Cardiac septum (tissue), 1 donor: Measurements from ENCODE around the gene NIPSNAP2. TPM values are rescaled to one million over a fixed set of nuclear protein-coding genes. Genes with fewer than 3 reads are reported as not detected.
A peak's percentile ranks its signal among the peaks of the same experiment; 100 is the strongest.
"Not testable (repeated sequence)": the region's sequence is repeated elsewhere in the genome, so short reads cannot be mapped to it uniquely, and the experiment has no call there.

Experiments
- DNase-seq: peaks from one replicate; pipeline ENCODE4 v3.0.0-alpha.2; 2020; ENCODE audit warnings: low spot score
- intact Hi-C: fragments of 100-400 bp; cut with DNase I; formaldehyde crosslinking; loops from one replicate; pipeline ENCODE4 v1.14.0; 2022
- total RNA-seq: library from RNA; stranded (reverse); fragmentation: NEBNext Ultra II Directional; extraction: Animal tissue kit (Norgen Biotek cat#: 25700); gene quantifications from one replicate; pipeline ENCODE4 v1.2.1, GENCODE V29; 2021
- donor health status: DM: no; HTN: no; CAD: no.

NIPSNAP2 gene
- total RNA-seq, 1 donor from 2014 or later: 251 TPM

DNA sequence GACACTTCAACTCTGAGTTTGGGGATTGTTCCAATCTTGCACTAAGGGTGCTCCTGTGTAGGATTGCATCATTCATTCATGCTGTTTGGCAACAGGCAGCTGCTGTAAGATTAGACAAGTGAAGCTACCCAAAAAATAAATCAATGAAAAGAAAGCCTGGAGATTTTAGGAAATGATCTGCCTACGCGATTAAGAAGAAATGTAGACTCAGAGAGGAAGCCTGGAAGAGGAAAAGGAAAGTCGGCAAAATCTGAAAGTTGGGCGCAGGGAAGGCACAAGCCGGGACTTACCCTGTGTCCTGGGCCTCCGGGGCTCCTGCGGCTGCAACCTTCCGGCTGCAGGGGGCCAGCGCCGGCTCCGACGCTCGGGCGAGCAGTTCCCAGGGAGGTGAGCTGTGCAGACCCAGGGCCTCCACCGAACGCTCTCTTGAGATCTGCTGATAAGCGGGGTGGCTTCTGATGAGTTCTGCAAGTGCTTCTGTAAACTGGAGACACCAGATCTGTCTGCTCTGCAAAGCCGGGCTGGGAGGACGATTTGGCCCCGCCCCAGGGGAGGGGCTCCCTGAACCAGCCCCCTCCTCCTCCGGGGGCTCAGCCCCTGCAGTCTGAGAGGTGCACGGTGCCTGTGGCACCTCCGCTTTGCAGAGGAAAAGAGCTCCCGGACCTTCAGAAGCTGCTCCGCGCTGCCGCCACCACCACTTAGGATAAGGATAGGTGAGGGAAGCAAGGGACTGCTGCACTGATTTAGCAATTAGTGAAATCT is 69.5 kb downstream of the NIPSNAP2 start:
- intact Hi-C loops: no loop called here
- peak; percentile 82 for DNase-seq

DNA sequence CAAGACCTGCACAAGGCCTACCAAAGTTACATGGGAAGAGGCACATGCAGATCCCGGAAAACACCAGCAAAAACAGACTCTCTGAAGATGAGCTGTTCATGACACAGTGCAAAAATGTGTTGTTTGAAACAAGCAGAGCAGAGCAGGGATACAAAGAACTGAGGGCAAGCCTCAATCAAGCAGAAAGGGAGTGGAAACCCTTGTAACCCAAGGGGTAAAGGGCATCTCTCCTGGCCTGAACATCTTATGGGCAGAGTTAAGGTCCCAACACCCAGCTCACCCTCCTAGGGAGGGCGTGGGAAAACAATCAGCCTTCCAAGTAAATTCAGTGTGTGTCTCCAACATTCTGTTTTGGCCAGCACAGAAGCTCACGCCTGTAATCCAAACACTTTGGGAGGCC is 76.3 kb downstream of the NIPSNAP2 start:
- intact Hi-C loops: no loop called here
- DNase-seq: peak; percentile 41

DNA sequence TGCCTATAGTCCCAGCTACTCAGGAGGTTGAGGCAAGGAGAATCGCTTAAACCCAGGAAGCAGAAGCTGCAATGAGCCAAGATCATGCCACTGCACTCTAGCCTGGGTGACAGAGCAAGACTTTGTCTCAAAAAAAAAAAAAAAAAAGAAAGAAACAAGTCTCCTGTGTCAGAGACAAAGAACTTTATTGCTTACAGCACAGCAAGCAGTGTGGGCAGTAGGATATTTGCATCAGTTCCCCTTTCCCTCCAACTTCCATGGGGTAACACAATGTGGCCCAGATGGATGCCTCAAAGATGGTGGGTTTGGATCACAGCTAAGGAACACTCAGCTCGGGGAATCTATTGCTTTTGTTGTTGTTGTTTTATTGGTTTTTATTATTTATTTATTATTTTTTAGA is 81.4 kb downstream of the NIPSNAP2 start:
- intact Hi-C loops, DNase-seq: not testable (repeated sequence)

DNA sequence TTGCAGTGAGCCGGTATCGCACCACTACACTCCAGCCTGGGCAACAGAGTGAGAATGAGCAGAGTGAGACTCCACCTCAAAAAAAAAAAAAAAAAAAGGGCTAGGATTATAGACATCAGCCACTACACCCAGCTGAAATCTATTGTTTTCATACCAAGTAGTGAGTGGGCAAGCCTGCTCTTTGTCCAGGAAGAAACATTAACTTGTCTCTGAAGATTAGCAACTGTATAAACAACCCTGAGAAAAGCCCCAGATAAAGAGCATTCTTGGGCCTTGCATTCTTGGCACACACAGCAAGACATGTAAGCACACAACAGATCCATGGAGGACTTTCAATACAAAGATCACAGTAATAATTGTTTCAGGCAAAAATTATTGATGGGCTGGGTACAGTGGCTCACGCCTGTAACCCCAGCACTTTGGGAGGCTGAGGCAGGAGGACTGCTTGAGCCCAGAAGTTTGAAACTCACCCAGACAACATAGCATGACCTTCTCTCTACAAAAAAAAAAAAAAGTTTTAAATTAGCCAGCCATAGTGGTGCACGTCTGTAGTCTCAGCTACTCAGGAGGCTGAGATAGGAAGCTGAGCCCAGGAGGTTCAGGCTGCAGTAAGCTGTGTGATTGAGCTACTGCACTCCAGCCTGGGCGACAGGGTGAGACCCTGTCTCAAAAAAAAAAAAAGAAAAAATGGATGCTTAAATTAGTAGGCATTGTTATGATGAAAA is 82.5 kb downstream of the NIPSNAP2 start:
- no peak for DNase-seq
- intact Hi-C loops: no loop called here

DNA sequence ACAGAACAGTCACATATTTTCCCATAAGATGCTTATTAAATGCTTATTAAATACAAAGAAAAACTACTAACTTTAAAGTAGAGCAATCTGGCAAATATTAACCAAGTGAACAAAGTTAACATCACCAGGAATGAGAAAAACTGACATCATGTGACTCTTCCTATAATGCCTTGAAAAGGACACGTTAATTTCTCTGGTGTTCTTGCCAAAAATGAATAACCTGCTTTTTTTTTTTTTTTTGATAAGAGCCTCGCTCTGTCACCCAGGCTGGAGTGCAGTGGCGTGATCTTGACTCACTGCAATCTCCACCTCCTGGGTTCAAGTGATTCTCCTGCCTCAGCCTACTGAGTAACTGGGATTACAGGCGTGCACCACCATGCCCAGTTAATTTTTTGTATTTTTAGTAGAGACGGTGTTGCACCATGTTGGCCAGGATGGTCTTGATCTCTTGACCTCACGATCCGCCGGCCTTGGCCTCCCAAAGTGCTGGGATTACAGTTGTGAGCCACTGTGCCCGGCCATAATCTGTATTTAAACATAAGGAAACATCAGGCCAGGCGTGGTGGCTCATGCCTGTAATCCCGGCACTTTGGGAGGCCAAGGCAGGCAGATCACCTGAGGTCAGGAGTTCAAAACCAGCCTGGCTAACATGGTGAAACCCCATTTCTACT is 83.2 kb downstream of the NIPSNAP2 start:
- DNase-seq, intact Hi-C loops: not testable (repeated sequence)

DNA sequence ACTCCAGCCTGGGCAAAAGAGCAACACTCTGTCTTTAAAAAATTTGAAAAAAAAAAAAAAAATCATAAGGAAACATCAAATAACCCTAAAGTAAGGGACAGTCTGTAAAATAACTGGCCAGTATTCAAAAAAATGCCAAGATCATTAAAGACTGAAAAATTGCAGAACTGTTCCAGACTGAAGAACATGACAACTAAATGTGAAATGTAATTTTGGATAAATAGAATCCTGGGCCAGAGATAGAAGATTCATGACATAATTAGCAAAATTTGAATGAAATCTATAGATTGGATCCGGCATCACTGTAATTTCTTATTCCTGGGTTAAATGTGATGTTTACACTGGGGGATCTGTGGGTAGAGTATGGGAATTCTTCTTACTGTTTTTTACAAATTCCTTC is 83.9 kb downstream of the NIPSNAP2 start:
- intact Hi-C loops: no loop called here
- no peak for DNase-seq

DNA sequence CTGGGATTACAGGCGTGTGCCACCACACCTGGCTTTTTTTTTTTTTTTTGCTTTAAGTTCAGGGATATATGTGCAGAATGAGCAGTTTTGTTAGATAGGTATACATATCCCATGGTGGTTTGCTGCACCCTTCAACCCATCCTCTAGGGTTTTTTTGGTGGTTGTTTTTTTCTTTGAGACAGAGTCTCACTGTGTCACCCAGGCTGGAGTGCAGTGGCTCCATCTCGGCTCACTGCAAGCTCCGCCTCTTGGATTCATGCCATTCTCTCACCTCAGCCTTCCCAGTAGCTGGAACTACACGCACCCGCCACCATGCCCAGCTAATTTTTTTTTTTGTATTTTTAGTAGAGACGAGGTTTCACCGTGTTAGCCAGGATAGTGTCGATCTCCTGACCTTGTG is 84.4 kb downstream of the NIPSNAP2 start:
- intact Hi-C loops, DNase-seq: not testable (repeated sequence)

Other genes starting within 250 kb of the NIPSNAP2 start
- not detected for gene SEPTIN14, start 101.8 kb upstream of the NIPSNAP2 start, total RNA-seq
- gene ZNF713, start 77.1 kb upstream of the NIPSNAP2 start, total RNA-seq: 2.5 TPM
- gene MRPS17, start 12.7 kb upstream of the NIPSNAP2 start, total RNA-seq: 13.4 TPM
- gene PSPH, start 86.9 kb downstream of the NIPSNAP2 start, total RNA-seq: 9.7 TPM
- gene CCT6A, start 87.2 kb downstream of the NIPSNAP2 start, total RNA-seq: 74.0 TPM
- 32.3 TPM for gene SUMF2, start 99.7 kb downstream of the NIPSNAP2 start, total RNA-seq
- 15.3 TPM for gene PHKG1, start 128.4 kb downstream of the NIPSNAP2 start, total RNA-seq
- 394 TPM for gene CHCHD2, start 141.9 kb downstream of the NIPSNAP2 start, total RNA-seq
- gene NUPR2, start 151.8 kb downstream of the NIPSNAP2 start, total RNA-seq: not detected